A204.1 (cell line): ENCODE measurements around the gene ANXA2.

ENCODE experiments used
- FAIRE-seq: peaks from 2 replicates; lab custom pipeline; 2012; peaks lifted over from hg19 to GRCh38; lab: Jason Lieb, UNC

Gene ANXA2

DNA sequence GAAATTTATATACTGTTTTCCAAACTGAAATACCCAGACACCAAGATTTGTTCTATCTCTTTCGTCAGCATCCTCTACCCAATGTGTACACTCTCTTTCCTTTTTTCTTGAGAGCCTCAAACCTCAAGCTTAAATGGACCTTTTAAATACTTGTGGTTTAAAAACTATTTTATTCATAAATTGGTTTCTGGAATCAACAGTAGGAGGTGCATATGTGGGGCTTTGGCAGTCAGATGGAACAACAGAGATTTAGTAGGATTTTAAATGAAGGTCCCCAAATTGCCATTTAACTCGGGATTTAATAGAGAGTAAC, 33.2 kb downstream of the ANXA2 start:
- FAIRE-seq = no peak

- no peak for FAIRE-seq
Observed at GRCh38 chr15:60363903-60364611, 33.7 kb downstream of the ANXA2 start.

DNA sequence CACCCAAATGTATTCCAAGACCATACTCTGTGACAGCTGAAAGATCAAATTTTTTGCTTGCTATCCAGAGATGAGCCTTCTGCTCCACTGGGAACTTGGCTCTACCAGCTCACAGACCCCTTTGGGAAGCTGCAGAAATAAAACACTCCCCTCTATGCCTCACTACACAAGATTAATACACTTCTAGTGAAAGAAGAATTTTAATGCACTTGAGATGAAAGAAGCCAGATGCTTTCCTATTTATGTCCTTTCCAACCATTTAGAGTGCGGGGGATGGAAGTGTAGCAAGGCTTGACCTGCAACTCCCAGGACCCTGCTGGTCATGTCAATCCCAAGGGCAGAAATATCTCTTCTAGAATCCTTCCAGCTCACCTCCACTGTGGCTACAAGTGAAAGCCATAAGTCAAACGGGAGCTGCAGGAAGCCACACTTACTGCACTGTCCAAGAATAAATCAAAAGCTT, 34.7 kb downstream of the ANXA2 start:
- no peak for FAIRE-seq

DNA sequence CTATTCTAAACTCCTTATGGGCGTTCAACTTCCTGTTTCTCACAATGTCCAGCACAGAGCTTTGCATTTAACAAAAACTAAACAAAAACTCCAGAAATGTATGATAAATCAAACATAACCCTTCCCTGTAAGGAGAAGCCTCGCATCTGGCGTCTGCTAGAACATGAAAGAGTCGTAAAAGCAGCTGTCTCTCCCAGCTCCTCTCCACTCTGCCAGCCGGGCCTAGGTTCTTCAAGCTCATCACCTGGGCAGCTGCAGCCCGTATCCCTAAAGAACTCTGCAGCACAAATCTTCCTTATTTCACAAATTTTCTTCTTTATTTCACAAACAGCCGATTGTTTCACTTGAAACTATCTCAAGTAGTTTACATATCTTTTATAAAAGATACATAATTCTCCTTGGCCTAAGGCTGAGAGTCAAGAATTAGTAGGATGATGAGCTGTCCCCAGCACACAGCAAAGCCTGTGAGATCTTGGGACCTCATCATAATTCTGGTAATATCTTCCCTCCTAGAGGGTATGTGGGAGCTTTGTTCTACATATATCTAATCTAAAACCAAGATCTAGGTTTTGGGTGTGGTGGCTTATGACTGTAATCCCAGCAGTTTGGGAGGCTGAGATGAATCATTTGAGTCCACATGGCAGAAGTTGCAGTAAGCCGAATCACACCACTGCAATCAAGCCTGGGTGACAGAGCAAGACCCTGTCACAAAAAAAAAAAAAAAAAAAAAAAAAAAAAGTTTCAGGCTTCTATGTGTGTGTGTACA, 35.3 kb downstream of the ANXA2 start:
- FAIRE-seq = no peak

GRCh38 chr15:60359738-60360137, 38.0 kb downstream of the ANXA2 start:
- peak; percentile 29 for FAIRE-seq

DNA sequence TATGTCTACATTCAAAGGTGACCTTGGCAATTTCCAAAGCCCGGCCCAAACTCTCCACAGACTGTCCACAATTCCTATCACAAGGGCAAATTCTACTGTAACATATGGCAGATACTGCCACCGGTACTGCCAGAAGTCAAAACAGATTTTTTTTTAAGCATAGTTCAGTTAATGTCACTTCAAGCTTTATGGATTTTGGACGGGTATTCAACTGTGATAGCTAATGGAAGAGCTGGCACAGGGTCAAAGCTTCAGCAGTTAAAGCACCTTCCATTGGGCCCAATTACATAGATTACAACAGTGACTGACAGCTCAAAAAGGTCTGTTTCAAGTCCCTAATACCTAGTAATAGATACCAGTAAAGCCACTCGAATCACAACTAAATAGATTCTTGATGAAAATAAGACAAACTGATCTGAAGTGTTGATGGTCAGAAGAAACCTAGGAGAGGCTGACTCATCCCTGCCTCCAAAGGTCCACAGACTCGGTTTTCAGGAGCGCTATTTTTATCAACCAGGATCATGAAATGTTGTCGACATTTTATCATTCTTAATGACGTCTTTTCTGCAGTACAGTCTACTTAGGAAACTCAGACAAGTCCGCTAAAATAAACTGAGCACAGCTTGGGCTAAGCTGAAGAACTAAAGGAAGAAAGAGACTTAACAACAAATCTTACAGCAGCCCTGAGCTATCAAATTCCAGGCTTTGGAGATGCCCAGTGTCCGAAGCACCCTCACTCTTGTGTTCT, 38.7 kb downstream of the ANXA2 start:
- FAIRE-seq = no peak

DNA sequence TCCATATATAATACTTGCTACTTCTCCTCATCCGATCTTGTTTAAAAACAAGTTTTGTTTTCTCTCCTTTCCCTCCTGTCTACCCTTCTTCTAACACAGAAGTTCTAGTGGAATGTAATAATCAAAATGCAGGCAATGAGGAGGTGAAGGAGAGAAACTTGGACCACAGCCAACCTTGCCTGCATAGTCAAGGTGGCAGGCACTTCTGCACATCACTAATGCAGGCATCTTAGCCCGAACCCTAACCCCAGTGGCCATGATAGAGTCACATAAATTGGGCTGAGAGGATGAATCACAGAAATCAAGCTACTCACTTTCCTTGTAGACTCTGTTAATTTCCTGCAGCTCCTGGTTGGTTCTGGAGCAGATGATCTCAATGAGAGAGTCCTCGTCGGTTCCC, 41.0 kb downstream of the ANXA2 start:
- FAIRE-seq = no peak

GRCh38 chr15:60355148-60355857, 42.5 kb downstream of the ANXA2 start:
- FAIRE-seq = no peak

GRCh38 chr15:60353245-60353920, 44.4 kb downstream of the ANXA2 start:
- no peak for FAIRE-seq

GRCh38 chr15:60352525-60352924, 45.3 kb downstream of the ANXA2 start:
- FAIRE-seq = no peak

- no peak for FAIRE-seq
Observed at GRCh38 chr15:60351066-60351465, 46.7 kb downstream of the ANXA2 start.

- FAIRE-seq = no peak
Observed at GRCh38 chr15:60350108-60350507, 47.7 kb downstream of the ANXA2 start.

- FAIRE-seq = no peak
Observed at GRCh38 chr15:60349589-60349988, 48.2 kb downstream of the ANXA2 start.

- no peak for FAIRE-seq
Observed at GRCh38 chr15:60347480-60348049, 50.2 kb downstream of the ANXA2 start.

- FAIRE-seq = no peak
Observed at GRCh38 chr15:60346653-60347052, 51.1 kb downstream of the ANXA2 start.

GRCh38 chr15:60346077-60346476, 51.7 kb downstream of the ANXA2 start:
- no peak for FAIRE-seq

DNA sequence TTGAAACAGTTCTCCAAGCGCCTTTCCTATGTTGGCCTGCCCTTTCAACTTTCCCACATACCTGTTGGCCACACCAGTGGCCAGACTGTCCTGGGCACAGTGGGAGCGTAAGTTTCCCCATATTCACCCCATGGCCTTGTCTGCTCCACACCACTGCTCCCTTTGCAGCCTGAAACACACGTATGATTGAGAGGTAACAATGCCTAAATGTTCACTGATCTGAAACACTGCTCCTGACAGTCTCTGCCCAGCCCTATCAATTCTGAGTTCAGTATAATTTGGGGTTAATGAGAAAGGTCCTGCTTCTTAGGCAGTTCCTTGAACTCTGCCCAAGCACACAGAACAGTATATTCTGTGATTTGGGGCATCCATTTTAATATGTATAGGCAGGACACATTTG, 52.2 kb downstream of the ANXA2 start:
- FAIRE-seq = no peak

GRCh38 chr15:60344987-60345386, 52.8 kb downstream of the ANXA2 start:
- FAIRE-seq = no peak

- FAIRE-seq = no peak
Observed at GRCh38 chr15:60344461-60344860, 53.3 kb downstream of the ANXA2 start.

- no peak for FAIRE-seq
Observed at GRCh38 chr15:60343221-60343970, 54.4 kb downstream of the ANXA2 start.
